ENCODE results near the gene WDR75.

Gene WDR75

DNA sequence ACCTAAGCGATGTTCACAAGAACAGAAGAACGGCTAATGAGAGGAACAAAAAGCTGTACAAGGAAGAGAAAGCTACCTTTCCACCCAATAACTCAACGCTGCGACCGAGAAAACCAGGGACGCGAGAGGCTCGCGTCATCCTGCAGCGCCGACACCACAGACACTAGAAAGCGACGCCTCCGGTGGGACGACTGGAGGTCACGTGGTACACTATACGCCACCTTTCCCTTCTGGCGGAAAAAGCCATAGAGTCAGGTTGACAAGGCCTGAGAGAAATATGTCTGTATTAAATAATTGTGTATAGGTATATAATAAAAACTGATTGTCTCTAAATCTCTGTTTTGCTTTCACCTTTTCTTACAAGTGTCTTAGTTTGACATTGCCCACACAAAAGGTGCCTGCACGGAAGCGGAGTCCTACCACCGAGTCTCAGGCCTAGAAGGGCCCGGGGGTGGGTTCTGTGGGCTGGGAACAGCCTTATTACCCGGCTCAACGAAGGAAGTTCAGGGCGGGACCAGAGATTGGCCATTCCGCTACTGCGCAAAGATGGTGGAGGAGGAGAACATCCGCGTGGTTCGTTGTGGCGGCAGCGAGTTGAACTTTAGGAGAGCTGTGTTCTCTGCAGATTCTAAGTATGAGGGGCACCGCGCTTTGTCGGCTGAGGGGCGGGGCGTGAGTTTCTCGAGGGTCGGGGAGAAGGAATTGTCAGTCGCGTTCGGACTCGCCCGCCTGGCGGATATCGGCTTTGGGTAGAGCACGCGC, at the start of gene WDR75:
TSS of gene WDR75 (plus strand) at position 528 of the 762 bp plus-strand sequence. CDS start at position 547, 19 bp downstream.
- no peak for TF ChIP-seq CTCF (IDR thresholded peaks at IDR 0.05; ENCODE audit: extremely low read depth, missing control alignments)
- peak; percentile 80 for DNase-seq (ENCODE audit: low spot score)

GRCh38 chr2:189393440-189394111, 47.7 kb upstream of the WDR75 start:
- no peak for TF ChIP-seq CTCF (IDR thresholded peaks at IDR 0.05; ENCODE audit: extremely low read depth, missing control alignments)
- DNase-seq (ENCODE audit: low spot score) = no peak

DNA sequence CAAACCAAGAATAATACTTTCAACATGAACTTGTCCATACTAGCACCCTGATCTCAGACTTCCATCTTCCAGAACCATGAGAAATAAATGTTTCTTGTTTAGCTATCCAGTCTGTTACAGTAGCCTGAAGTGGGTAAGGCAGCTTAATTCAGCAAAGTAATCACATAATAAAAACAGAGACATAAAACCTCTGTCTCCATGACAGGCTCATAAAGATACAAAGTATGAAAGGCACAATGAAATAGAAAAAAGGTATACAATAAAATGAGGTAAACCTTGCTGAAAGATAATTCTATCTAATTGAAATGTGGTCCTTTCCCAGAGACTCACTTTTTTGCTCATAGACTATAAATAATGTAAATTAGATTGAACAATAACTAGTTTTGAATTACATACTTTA, 46.7 kb upstream of the WDR75 start:
- DNase-seq (ENCODE audit: low spot score) = no peak
- no peak for TF ChIP-seq CTCF (IDR thresholded peaks at IDR 0.05; ENCODE audit: extremely low read depth, missing control alignments)

GRCh38 chr2:189402932-189403331, 38.3 kb upstream of the WDR75 start:
- TF ChIP-seq CTCF (IDR thresholded peaks at IDR 0.05; ENCODE audit: extremely low read depth, missing control alignments) = no peak
- DNase-seq (ENCODE audit: low spot score) = no peak

DNA sequence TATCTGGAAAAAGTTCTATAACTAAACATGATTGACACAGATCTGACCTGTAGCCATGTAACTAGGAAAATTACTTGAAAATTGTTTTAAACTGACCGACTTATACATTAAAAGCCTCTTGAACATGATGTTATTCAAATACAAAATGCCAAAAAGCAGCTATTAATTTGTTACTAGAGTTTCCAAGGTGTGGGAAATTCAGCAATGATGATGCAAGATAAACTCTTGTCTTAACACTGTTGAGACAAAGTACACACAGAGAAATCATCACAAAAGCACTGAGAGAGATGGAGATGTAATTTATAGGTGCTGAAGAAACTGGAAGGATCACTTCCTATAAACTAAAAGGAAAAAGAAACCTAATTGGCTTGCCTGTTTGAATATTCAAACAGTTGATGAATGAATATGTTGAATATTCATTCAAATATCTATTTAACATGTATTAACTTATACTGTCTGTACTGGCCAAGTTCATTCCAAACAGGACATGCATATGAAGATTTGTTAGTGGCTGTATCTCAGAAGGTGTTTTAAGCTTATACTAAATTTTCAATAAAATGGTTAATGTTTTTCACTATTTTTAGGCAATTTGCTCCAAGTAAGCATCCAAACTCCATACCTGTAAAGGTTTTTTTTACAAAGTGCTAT, 34.6 kb upstream of the WDR75 start:
- DNase-seq (ENCODE audit: low spot score) = no peak

GRCh38 chr2:189407281-189408209, 33.7 kb upstream of the WDR75 start:
- DNase-seq (ENCODE audit: low spot score) = no peak
- TF ChIP-seq CTCF (IDR thresholded peaks at IDR 0.05; ENCODE audit: extremely low read depth, missing control alignments) = no peak

More for the DNA sequence above, 34.6 kb upstream of the WDR75 start:
- no peak for TF ChIP-seq CTCF (IDR thresholded peaks at IDR 0.05; ENCODE audit: extremely low read depth, missing control alignments)
